NCI-H446 treated with DMSO at 0.1 percent for 48 hours (cell line): Measurements from ENCODE around the gene IGF1R.
A peak's percentile ranks its signal among the peaks of the same experiment; 100 is the strongest.

Source experiments
- DNase-seq: peaks from one replicate; lab custom pipeline; 2025; lab: John Stamatoyannopoulos, UW

IGF1R gene

GRCh38 chr15:98796685-98797357 lies 148.5 kb downstream of the IGF1R start:
- DNase-seq: no peak

GRCh38 chr15:98798375-98798893 lies 150.1 kb downstream of the IGF1R start:
- DNase-seq: no peak

- DNase-seq: no peak
These were observed 151.4 kb downstream of the IGF1R start for GRCh38 chr15:98799461-98800390.

GRCh38 chr15:98800437-98801233 lies 152.3 kb downstream of the IGF1R start:
- DNase-seq: peak; percentile 8

GRCh38 chr15:98801234-98801561 lies 152.9 kb downstream of the IGF1R start:
- no peak for DNase-seq

GRCh38 chr15:98802187-98802586 lies 153.8 kb downstream of the IGF1R start:
- no peak for DNase-seq

GRCh38 chr15:98803228-98804056 lies 155.1 kb downstream of the IGF1R start:
- DNase-seq: no peak

- DNase-seq: no peak
These were observed 155.7 kb downstream of the IGF1R start for GRCh38 chr15:98804057-98804380.

GRCh38 chr15:98805434-98806274 lies 157.3 kb downstream of the IGF1R start:
- DNase-seq: no peak

- no peak for DNase-seq
These were observed 158.0 kb downstream of the IGF1R start for GRCh38 chr15:98806275-98806895.

- DNase-seq: no peak
These were observed 158.9 kb downstream of the IGF1R start for GRCh38 chr15:98807262-98807661.

GRCh38 chr15:98809273-98809672 lies 160.9 kb downstream of the IGF1R start:
- DNase-seq: no peak

- DNase-seq: no peak
These were observed 164.5 kb downstream of the IGF1R start for GRCh38 chr15:98812716-98813446.

GRCh38 chr15:98813951-98814350 lies 165.6 kb downstream of the IGF1R start:
- DNase-seq: no peak

- DNase-seq: no peak
These were observed 166.9 kb downstream of the IGF1R start for GRCh38 chr15:98815207-98815606.

- no peak for DNase-seq
These were observed 169.4 kb downstream of the IGF1R start for GRCh38 chr15:98817745-98818144.

- no peak for DNase-seq
These were observed 174.7 kb downstream of the IGF1R start for GRCh38 chr15:98823012-98823458.

GRCh38 chr15:98823616-98824015 lies 175.3 kb downstream of the IGF1R start:
- no peak for DNase-seq

GRCh38 chr15:98824595-98824994 lies 176.3 kb downstream of the IGF1R start:
- no peak for DNase-seq
